NCI-H2107 treated with DMSO at 0.1 percent for 48 hours (cell line): ENCODE measurements around the gene AGTRAP.

Source experiments
- DNase-seq: peaks from one replicate; lab custom pipeline; 2025; ENCODE audit not compliant: unreplicated experiment; lab: John Stamatoyannopoulos, UW

Gene AGTRAP

GRCh38 chr1:11757047-11757446 is 21.1 kb downstream of the AGTRAP start:
- DNase-seq: no peak

- no peak for DNase-seq
Measured at GRCh38 chr1:11759791-11760190, 23.9 kb downstream of the AGTRAP start.

DNA sequence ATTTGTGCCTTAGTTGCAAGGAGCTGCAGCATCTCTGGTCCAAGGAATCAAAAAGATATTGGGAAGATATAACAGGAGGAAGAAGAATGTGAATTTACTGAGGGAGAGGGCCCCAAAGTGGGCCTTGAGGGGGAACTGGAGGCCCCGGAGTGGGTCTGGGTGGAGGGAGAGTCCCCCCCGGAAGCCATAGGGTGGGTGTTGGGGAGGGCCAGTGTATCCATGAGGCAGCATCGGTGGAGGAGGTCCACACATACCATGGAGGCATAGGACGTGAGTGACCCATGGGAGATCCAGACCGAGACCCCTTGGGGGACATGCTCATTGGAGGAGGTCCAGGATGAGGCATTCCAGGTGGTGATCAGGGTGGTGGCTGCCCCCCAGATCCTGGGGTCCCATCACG is 25.3 kb downstream of the AGTRAP start:
- no peak for DNase-seq

DNA sequence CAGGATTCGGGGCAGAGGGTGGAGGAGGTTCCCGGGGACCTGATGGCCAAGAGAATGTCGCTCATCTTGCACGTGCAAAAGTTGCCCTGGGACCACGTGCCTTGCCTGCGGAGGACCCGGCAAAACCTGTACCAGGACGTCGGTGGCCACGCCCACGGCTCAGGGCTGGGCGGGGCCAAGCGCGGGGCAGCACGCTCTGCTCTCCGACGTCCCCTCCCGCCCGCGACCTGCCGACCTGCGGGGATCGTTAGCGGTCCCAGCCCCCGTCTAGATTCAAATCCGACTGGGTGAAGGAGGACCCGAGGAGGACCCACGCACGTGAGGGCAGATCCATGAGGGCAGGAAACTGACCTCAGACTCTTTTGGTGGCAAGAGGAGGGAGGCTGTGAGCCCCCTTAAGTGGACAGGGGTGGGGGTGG is 26.1 kb downstream of the AGTRAP start, which contains the start of gene C1orf167:
C1orf167 (plus strand) TSS at position 206 of the 419 bp plus-strand sequence. CDS start 2,208 bp downstream, outside the sequence.
- no peak for DNase-seq

GRCh38 chr1:11764115-11764514 is 28.2 kb downstream of the AGTRAP start:
- DNase-seq: no peak

GRCh38 chr1:11764519-11764918 is 28.6 kb downstream of the AGTRAP start:
- no peak for DNase-seq

DNA sequence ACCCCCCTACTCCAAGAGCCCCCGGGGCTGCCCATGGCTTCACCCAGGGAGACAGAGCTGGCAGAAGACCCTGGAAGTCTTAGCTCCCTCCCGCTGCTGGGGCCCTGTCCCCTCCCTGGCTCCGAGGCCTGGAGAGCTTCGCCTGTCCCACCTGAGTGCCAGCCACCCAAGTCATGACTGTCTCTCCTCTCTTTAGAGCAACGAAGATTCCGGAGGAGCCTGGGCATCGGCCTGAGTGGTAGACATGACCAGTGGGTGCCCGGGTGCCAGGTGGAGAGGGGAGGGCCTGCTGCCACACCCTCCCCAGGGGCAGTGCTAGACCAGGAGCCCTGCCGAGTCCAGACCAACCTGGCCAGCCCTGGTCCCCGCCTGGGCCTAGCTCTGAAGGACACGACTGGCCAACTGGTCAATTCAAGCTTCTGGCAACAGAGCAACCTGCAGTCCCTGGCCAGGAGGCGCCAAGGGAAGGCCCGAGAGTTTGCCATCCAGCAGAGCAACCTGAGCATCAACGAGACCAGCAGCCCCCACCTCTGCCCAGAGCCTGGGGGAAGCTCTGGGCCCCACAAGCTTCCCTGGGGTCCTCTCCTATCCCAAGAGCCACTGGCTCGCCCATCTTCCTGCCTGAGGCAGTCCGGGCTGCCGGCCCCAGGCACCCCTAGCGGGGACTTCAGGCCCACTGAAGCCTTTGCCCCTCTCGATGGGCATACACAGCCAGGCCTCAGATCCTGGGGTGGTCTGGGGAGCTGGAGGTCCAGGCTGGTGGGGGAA is 29.9 kb downstream of the AGTRAP start:
- DNase-seq: no peak

DNA sequence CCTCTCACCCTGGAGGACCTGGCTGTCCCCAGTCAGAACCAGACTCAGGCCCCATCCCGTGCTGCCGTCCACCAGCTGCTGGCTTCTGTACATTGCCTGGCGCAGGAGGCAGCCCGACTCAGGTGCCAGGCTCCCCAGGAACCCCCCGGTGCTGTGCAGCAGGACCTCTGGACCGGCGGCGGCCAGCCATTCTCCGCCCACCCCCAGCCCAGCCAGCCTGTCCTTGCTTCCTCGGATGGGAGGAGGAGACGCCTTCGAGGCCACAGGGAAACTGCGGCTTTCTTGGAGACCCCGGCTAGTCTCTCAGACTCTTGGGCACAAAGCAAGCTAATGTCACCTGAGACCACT is 30.5 kb downstream of the AGTRAP start:
- no peak for DNase-seq

DNA sequence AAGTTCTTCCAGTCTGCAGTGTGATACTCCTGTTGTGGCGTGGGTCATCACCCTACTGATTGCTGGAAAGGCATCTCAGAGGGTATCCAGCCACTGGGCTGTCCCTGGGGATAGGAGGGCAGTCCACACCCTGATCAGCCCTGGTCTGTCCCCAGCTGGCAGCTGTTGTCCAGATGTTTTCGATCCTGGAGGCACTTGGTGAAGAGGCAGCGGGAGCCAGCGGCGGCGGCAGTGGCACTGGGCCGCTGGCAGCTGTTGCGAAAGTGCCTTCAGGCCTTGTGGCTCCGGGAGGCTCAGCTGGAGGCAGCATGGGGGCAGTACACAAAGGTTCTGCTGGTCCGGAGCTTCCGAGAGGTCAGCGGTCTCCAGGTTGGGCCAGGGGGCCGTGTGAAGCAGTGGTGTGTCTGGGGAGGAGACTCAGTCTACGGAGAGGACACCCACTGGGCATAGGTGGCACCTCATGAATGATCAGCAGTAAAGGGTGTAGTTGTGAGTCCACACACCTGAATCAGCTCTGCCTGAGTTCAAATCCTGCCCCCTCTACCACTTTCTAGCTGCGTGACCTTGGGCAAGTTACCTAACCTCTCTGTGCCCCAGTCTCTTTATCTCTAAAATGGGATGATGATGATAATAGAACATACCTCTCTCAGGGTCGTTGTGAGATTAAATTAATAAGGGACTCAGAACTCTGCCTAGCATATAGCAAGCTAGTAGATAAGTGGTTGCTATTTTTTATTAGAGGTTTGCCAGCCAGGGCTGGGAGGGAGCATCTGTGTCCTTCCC is 32.2 kb downstream of the AGTRAP start:
- no peak for DNase-seq

DNA sequence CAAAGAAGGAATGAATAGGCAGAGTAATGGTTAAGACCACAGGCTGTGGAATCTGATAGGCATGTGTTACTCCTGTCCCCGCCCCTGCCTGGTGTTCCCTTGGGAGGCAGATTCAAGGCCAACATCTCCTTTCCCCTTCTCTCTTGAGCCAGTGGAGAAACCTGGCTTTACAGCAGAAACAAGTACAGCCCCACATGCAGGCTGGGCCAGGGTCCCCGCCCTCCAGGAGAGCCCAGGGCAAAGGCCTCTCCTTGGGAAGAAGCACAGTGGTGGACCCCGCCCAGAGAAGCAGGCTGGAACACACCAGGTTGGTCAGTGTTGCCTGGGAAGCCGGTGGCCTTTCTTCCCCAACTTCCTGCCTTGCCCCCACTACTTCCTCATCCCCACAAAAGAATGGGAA is 32.9 kb downstream of the AGTRAP start:
- DNase-seq: no peak

- DNase-seq: no peak
Measured at GRCh38 chr1:11769274-11769673, 33.3 kb downstream of the AGTRAP start.

GRCh38 chr1:11770011-11770410 is 34.1 kb downstream of the AGTRAP start:
- no peak for DNase-seq

DNA sequence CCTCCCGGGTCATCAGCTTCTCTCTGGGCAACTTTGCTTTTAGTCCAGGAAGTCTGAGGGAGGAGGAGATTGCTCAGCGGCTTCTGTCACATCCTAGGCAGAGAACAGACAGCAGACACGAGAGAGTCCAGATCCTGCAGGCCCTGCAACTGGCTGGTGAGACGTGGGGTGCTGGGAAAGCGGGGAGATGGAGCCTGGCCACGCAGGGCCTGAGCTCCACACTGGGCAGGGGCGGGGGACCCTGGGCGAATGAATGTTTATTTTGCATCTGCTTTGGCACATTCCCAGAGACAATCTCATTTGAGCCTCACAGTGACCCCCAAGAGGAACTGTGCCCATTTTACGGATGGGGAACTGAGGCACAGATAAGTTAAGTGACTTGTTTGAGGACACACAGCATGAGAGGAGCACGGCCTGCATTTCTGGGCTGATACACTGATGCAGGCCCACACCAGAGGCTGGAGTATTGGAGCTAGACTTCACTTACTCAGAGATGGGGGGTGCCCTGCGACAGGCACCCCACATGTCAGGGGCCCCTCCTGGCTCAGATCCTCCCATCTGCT is 35.6 kb downstream of the AGTRAP start:
- no peak for DNase-seq

GRCh38 chr1:11772458-11772857 is 36.5 kb downstream of the AGTRAP start:
- no peak for DNase-seq

DNA sequence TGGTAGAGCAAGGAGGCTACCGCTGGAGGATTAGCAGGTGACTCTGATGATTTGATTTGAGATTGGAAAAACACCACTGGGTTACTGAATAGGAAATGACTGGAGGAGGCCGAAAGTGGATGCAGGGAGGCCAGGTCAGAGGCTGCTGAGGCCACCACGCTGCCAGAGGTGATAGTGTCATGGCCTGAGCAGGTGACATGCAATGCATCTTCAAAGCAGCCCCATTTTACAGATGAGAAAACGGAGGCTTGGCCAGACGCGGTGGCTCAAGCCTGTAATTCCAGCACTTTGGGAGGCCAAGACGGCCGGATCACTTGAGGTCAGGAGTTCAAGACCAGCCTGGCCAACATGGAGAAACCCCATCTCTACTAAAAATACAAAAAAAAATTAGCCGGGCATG is 38.8 kb downstream of the AGTRAP start:
- DNase-seq: no peak

DNA sequence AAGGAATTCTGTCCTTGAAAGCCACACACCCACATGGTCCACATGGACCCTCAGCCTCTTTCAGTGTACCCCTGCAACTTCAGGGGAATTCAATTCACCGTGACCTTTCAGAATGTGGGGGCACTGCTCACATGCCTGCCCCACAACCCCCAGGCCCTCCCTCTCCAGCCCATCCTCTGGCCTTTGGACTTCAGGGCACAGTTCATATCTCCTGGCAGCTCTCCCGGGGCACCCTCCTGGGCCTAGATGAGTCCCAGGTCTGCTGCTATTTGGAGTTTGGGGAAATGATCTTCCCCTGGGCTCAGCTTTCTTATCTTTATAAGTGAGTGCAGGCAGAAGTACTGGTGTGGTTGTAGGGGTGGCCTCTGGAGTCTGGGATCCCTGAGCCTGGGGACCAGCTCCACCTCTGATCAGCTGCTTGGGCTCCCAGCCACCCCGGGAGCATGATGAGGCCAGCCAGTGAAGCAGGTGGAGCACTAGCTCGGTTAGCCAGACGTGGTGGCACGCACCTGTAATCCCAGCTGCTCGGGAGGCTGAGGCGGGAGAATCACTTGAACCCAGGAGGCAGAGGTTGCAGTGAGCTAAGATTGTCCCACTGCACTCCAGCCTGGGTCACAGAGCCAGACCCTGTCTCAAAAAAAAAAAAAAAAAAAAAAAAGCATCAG is 41.9 kb downstream of the AGTRAP start:
- no peak for DNase-seq

GRCh38 chr1:11778336-11778735 is 42.4 kb downstream of the AGTRAP start:
- no peak for DNase-seq

- DNase-seq: no peak
Measured at GRCh38 chr1:11778844-11779623, 43.1 kb downstream of the AGTRAP start.

DNA sequence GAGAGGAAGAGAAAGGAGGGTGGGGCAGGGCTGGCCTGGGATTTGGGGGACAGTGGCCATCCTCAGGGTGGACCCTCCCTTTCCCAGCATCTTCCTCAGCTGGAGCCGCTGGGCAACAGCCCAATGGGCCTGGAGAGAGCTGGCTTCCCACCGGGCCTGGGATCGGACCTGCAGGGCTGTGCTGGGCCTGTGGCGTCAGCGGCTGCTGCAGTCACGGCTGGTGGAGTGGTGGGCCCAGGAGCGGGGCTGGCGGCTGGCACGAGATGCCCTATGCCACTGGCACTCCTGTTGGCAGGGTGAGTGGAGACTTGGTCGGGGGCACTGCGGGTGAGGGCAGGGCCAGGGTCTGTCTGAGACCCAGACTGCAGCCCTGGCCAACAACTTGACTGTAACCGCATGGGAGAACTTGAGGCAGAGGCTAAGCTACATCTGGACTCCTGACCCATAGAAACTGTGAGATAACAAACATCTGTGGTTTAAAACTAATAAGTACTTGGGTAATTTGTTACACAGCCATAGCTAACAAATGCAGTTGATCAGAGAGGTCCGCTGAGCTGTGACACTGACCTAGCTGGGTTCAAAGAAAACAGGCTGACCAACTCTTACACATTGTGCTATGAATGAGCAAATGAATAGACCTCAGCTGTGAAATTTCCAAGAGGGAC is 43.9 kb downstream of the AGTRAP start:
- no peak for DNase-seq
